Right atrium auricular region (tissue), 2 donors: ENCODE measurements around the gene ADCY2. TPM values are rescaled to one million over a fixed set of nuclear protein-coding genes. Genes with fewer than 3 reads are reported as not detected.

Experiments used
- DNase-seq: peaks from one replicate; pipeline ENCODE4 v3.0.0-alpha.2; 2019; ENCODE audit warnings: low spot score
- H3K27ac ChIP-seq, 2 donors: fragments of 200-600 bp; sonication (generic); 1 replicate in 1 of 2; 2 replicates in 1 of 2; pipeline ENCODE4 v1.5.1; 2016 to 2019
- H3K27me3 ChIP-seq, 2 donors: fragments of 200-600 bp; sonication (generic); one replicate each; pipeline versions ENCODE4 v1.5.1 to v1.6.0; 2017 to 2019
- H3K36me3 ChIP-seq: fragments of 200-600 bp; sonication (generic); one replicate; pipeline ENCODE4 v1.5.1; 2016
- H3K4me1 ChIP-seq, 2 donors: fragments of 200-600 bp; sonication (generic); one replicate each; pipeline versions ENCODE4 v1.5.1 to v1.6.0; 2017 to 2019
- H3K4me3 ChIP-seq, 2 donors: fragments of 200-600 bp; sonication (generic); 1 replicate in 1 of 2; 2 replicates in 1 of 2; pipeline ENCODE4 v1.5.1; 2017 to 2019; ENCODE audit warnings: mild to moderate bottlenecking in 1 of 2, moderate library complexity in 1 of 2
- H3K9me3 ChIP-seq, 2 donors: fragments of 200-600 bp; sonication (generic); one replicate each; pipeline ENCODE4 v1.5.1; 2019
- CTCF ChIP-seq, 2 donors: fragments of 200-600 bp; sonication (generic); IDR thresholded peaks; one replicate each; pipeline ENCODE4 v1.5.1; 2019; ENCODE audit warnings: antibody characterized with exemption in 2 of 2
- total RNA-seq, 2 donors: library from RNA; depleted of rRNA; stranded (reverse); fragments of >200 nt; gene quantifications; one replicate each; pipeline ENCODE4 v1.1.0, GENCODE V29; 2016

Gene ADCY2
- total RNA-seq, 2 donors from 2014 or later = 3.3 TPM; not detected in 1

DNA sequence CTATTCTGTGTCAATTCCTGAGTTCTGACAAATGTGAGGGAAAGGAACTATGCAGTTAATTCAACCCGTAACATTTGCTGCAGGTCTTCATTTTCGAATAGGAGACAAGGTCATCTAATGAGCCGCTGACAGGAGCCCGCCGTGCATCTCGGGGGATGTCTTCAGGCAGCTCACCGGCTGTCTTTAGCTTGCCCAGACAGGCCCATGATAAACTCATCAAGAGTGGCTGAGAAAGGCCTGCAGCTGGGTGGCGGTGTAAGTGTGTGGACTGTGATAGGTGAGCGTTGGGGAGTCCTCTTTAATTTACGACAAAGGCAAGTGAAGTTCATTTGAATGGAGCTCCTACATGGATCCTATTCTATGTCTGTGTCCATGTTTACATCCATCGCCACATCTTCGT, 190.5 kb downstream of the ADCY2 start:
- Histone ChIP-seq H3K27ac (no peak overlapping the region), H3K4me3 (no peak overlapping the region), H3K27me3 (no peaks in the 10 kb centered on the region), H3K36me3 (no peaks in the 10 kb centered on the region), H3K9me3 (no peaks in the 10 kb centered on the region), H3K4me1 (no peaks in the 10 kb centered on the region)
- DNase-seq = no peak
- no peak for TF ChIP-seq CTCF (IDR thresholded peaks at IDR 0.05)

- H3K27me3 ChIP-seq = no peaks in the 10 kb centered on the region
- H3K9me3 ChIP-seq = no peaks in the 10 kb centered on the region
- no peaks in the 10 kb centered on the region for H3K36me3 ChIP-seq
- TF ChIP-seq CTCF (IDR thresholded peaks at IDR 0.05) = no peak
- no peaks in the 10 kb centered on the region for H3K4me1 ChIP-seq
- no peak for DNase-seq
- H3K27ac ChIP-seq = no peak overlapping the region
- H3K4me3 ChIP-seq = no peak overlapping the region
Observed at GRCh38 chr5:7589800-7590199, 193.9 kb downstream of the ADCY2 start.

DNA sequence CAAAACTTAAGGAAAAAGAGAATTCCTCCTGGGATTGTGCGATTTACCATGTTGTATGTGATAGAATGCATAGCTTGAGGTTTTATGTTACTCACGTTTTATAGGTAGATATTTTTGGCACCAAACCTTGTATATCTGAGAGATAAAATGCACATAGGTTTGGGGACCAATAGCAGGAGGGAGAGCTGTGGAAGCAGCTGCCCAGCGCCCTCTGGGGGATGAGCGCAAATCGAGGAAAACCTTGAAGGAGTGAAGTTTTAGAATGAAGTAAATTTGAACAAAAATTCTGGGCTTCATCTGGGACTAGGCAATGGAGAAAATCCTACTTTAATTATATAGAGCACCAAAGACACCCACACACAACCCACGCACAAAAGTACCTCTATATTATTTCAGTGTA, 197.0 kb downstream of the ADCY2 start:
- Histone ChIP-seq H3K4me1 (no peaks in the 10 kb centered on the region), H3K9me3 (no peaks in the 10 kb centered on the region), H3K36me3 (no peaks in the 10 kb centered on the region), H3K27me3 (no peaks in the 10 kb centered on the region), H3K4me3 (no peak overlapping the region), H3K27ac (no peak overlapping the region)
- no peak for DNase-seq
- no peak for TF ChIP-seq CTCF (IDR thresholded peaks at IDR 0.05)

DNA sequence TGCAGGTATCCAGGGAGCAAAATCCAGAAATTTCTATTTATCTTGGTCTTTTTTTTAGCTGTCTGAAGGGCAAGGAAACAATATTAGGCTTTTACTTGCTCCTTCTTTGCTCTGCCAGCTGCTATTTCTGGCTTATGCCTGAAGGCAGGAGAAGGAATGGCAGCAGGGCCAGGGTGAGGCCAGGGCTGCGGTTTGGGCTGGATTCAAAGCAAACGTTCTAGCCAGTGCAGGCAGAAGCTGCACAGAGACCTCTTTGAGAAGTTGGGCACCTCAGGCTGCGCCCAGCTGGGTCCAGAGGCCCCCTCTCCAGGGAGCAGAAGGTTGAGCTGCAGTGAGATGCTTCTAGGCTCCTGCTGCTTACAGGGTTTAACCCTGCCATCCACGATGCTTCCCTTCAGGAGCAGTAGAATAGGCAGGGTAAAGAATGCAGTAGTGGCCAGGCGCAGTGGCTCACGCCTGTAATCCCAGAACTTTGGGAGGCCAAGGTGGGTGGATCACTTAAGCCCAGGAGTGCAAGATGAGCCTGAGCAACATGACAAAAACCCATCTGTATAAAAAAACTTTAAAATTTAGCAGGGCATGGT, 201.2 kb downstream of the ADCY2 start:
- Histone ChIP-seq H3K36me3 (no peaks in the 10 kb centered on the region), H3K27ac (no peak overlapping the region), H3K9me3 (no peaks in the 10 kb centered on the region), H3K27me3 (no peaks in the 10 kb centered on the region), H3K4me1 (no peaks in the 10 kb centered on the region), H3K4me3 (no peak overlapping the region)
- DNase-seq = no peak
- TF ChIP-seq CTCF (IDR thresholded peaks at IDR 0.05) = no peak

- no peak for TF ChIP-seq CTCF (IDR thresholded peaks at IDR 0.05)
- no peaks in the 10 kb centered on the region for H3K36me3 ChIP-seq
- no peaks in the 10 kb centered on the region for H3K4me1 ChIP-seq
- DNase-seq = no peak
- H3K27ac ChIP-seq = no peak overlapping the region
- no peaks in the 10 kb centered on the region for H3K9me3 ChIP-seq
- H3K27me3 ChIP-seq = no peaks in the 10 kb centered on the region
- no peak overlapping the region for H3K4me3 ChIP-seq
Observed at GRCh38 chr5:7606840-7607465, 211.0 kb downstream of the ADCY2 start.

DNA sequence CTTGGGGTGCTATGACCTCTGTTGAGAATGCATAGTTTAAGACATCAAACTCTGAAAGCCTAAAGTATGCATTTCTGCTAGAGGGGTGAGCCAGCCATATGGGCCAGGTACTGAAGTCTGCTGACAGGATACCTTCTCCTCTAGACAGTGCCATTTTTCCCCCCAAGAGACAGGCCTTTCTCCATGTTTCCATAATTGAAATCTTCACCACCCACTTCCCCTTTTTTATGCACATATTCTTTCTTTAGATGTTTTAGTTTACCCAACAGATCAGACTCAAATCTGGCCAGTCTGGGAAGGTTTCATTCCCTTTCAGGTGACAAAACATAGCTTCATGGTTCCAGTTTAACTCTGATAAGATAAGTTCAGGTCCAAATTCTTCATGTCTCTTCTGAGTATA, 212.8 kb downstream of the ADCY2 start:
- no peaks in the 10 kb centered on the region for H3K9me3 ChIP-seq
- TF ChIP-seq CTCF (IDR thresholded peaks at IDR 0.05) = no peak
- no peak overlapping the region for H3K27ac ChIP-seq
- no peaks in the 10 kb centered on the region for H3K27me3 ChIP-seq
- no peaks in the 10 kb centered on the region for H3K4me1 ChIP-seq
- no peaks in the 10 kb centered on the region for H3K36me3 ChIP-seq
- H3K4me3 ChIP-seq = no peak overlapping the region
- DNase-seq = no peak
